SK-N-SH (cell line): ENCODE measurements around the gene SETD1A.

Experiments
- CTCF ChIP-seq: fragments of 200-600 bp; sonication (generic); IDR thresholded peaks from 2 replicates; pipeline ENCODE4 v1.6.1; 2017; ENCODE audit warnings: antibody characterized with exemption, mild to moderate bottlenecking, moderate library complexity
- FOXJ3 ChIP-seq: sonication (generic); formaldehyde crosslinking; IDR thresholded peaks from 2 replicates; pipeline ENCODE4 v1.5.1; 2020; ENCODE audit warnings: mild to moderate bottlenecking, missing genetic modification reagents
- GABPA ChIP-seq: IDR thresholded peaks from 2 replicates; pipeline ENCODE4 v1.4.0; 2012; ENCODE audit warnings: low read depth, mild to moderate bottlenecking
- MAX ChIP-seq: IDR thresholded peaks from 2 replicates; pipeline ENCODE4 v1.4.0; 2012; ENCODE audit warnings: low read depth
- NRF1 ChIP-seq: IDR thresholded peaks from 2 replicates; pipeline ENCODE4 v1.6.1; 2012; ENCODE audit warnings: low read depth, mild to moderate bottlenecking, low read length
- POLR2AphosphoS5 ChIP-seq: IDR thresholded peaks from 2 replicates; pipeline ENCODE4 v1.6.1; 2012; ENCODE audit warnings: low read depth, low read length
- SMC3 ChIP-seq: IDR thresholded peaks from 2 replicates; pipeline ENCODE4 v1.6.1; 2012; ENCODE audit warnings: low read depth, low read length, improper control_type of control experiment
- TAF1 ChIP-seq: IDR thresholded peaks from 2 replicates; pipeline ENCODE4 v1.6.1; 2012; ENCODE audit warnings: low read depth, mild to moderate bottlenecking, low read length, moderate library complexity, borderline replicate concordance

GRCh38 chr16:30946671-30947540 is 10.6 kb upstream of the SETD1A start:
- TF ChIP-seq CTCF (no peak), TAF1 (no peak), FOXJ3 (no peak), SMC3 (no peak), MAX (no peak), NRF1 (no peak), GABPA (no peak), POLR2AphosphoS5 (no peak)
